Measurements from ENCODE around the gene IFNL1.

IFNL1 gene

GRCh38 chr19:39303373-39304184 lies 7.4 kb downstream of the IFNL1 start:
- TF ChIP-seq CTCF (IDR thresholded peaks at IDR 0.05; ENCODE audit: low read depth, low read length, poor library complexity, severe bottlenecking) (no peak), EZH2phosphoT487 (IDR thresholded peaks at IDR 0.05; ENCODE audit: borderline replicate concordance, low read length) (no peak)
- Histone ChIP-seq H4K20me1 (ENCODE audit: control insufficient read depth, insufficient read depth, low read depth, low read length) (no peaks in the 10 kb centered on the region), H3K4me3 (ENCODE audit: low read length) (no peak overlapping the region), H3K9me3 (ENCODE audit: control insufficient read depth, insufficient read depth, low read length) (no peaks in the 10 kb centered on the region), H3K9me2 (replicated peaks; ENCODE audit: control insufficient read depth, low read length) (no peaks in the 10 kb centered on the region), H3K79me2 (ENCODE audit: control insufficient read depth, low read length) (no peaks in the 10 kb centered on the region), H3K36me3 (ENCODE audit: control insufficient read depth, low read length) (no peaks in the 10 kb centered on the region), H3K27ac (ENCODE audit: low read depth, low read length) (no peak overlapping the region), H3K4me1 (ENCODE audit: control insufficient read depth, low read length) (no peaks in the 10 kb centered on the region), H3K4me2 (ENCODE audit: low read length) (no peak overlapping the region), H3F3A (ENCODE audit: control insufficient read depth, insufficient read depth) (no peaks in the 10 kb centered on the region), H3K27me3 (ENCODE audit: control insufficient read depth, low read length) (no peaks in the 10 kb centered on the region)

- no peaks in the 10 kb centered on the region for H3K36me3 ChIP-seq (ENCODE audit: control insufficient read depth, low read length)
- H4K20me1 ChIP-seq (ENCODE audit: control insufficient read depth, insufficient read depth, low read depth, low read length) = no peaks in the 10 kb centered on the region
- no peak overlapping the region for H3K27ac ChIP-seq (ENCODE audit: low read depth, low read length)
- H3K9me3 ChIP-seq (ENCODE audit: control insufficient read depth, insufficient read depth, low read length) = no peaks in the 10 kb centered on the region
- H3K4me3 ChIP-seq (ENCODE audit: low read length) = no peak overlapping the region
- H3K4me2 ChIP-seq (ENCODE audit: low read length) = no peak overlapping the region
- H3K9me2 ChIP-seq (replicated peaks; ENCODE audit: control insufficient read depth, low read length) = no peaks in the 10 kb centered on the region
- no peaks in the 10 kb centered on the region for H3K79me2 ChIP-seq (ENCODE audit: control insufficient read depth, low read length)
- H3F3A ChIP-seq (ENCODE audit: control insufficient read depth, insufficient read depth) = no peaks in the 10 kb centered on the region
- H3K4me1 ChIP-seq (ENCODE audit: control insufficient read depth, low read length) = no peaks in the 10 kb centered on the region
- TF ChIP-seq CTCF (IDR thresholded peaks at IDR 0.05; ENCODE audit: low read depth, low read length, poor library complexity, severe bottlenecking) = no peak
- no peak for TF ChIP-seq EZH2phosphoT487 (IDR thresholded peaks at IDR 0.05; ENCODE audit: borderline replicate concordance, low read length)
- no peaks in the 10 kb centered on the region for H3K27me3 ChIP-seq (ENCODE audit: control insufficient read depth, low read length)
Observed at GRCh38 chr19:39304185-39304513, 7.9 kb downstream of the IFNL1 start.

- Histone ChIP-seq H3K9me3 (ENCODE audit: control insufficient read depth, insufficient read depth, low read length) (no peaks in the 10 kb centered on the region), H3K4me1 (ENCODE audit: control insufficient read depth, low read length) (no peaks in the 10 kb centered on the region), H3K79me2 (ENCODE audit: control insufficient read depth, low read length) (no peaks in the 10 kb centered on the region), H4K20me1 (ENCODE audit: control insufficient read depth, insufficient read depth, low read depth, low read length) (no peaks in the 10 kb centered on the region), H3K27ac (ENCODE audit: low read depth, low read length) (no peak overlapping the region), H3K27me3 (ENCODE audit: control insufficient read depth, low read length) (no peaks in the 10 kb centered on the region), H3K4me3 (ENCODE audit: low read length) (no peak overlapping the region), H3F3A (ENCODE audit: control insufficient read depth, insufficient read depth) (no peaks in the 10 kb centered on the region), H3K4me2 (ENCODE audit: low read length) (no peak overlapping the region), H3K36me3 (ENCODE audit: control insufficient read depth, low read length) (no peaks in the 10 kb centered on the region), H3K9me2 (replicated peaks; ENCODE audit: control insufficient read depth, low read length) (no peaks in the 10 kb centered on the region)
- TF ChIP-seq CTCF (IDR thresholded peaks at IDR 0.05; ENCODE audit: low read depth, low read length, poor library complexity, severe bottlenecking) (no peak), EZH2phosphoT487 (IDR thresholded peaks at IDR 0.05; ENCODE audit: borderline replicate concordance, low read length) (no peak)
Observed at GRCh38 chr19:39304701-39305571, 8.7 kb downstream of the IFNL1 start.

Data from DOHH2 (cell line).